SK-N-SH (cell line): Measurements from ENCODE around the gene NPM1.
A peak's percentile ranks its signal among the peaks of the same experiment; 100 is the strongest.

Experiments used
- CHD2 ChIP-seq: fragments of 150-350 bp; IDR thresholded peaks from 2 replicates; pipeline ENCODE4 v1.6.1; 2018; ENCODE audit warnings: low read length; ENCODE audit not compliant: partially characterized antibody
- POLR2AphosphoS5 ChIP-seq: IDR thresholded peaks from 2 replicates; pipeline ENCODE4 v1.6.1; 2012; ENCODE audit warnings: low read depth, low read length
- TF ChIP-seq, protein P1 (sequence below): fragments of 200-600 bp; sonication (generic); IDR thresholded peaks from 2 replicates; pipeline ENCODE4 v1.6.1; 2017; ENCODE audit warnings: antibody characterized with exemption, mild to moderate bottlenecking, moderate library complexity

DNA sequence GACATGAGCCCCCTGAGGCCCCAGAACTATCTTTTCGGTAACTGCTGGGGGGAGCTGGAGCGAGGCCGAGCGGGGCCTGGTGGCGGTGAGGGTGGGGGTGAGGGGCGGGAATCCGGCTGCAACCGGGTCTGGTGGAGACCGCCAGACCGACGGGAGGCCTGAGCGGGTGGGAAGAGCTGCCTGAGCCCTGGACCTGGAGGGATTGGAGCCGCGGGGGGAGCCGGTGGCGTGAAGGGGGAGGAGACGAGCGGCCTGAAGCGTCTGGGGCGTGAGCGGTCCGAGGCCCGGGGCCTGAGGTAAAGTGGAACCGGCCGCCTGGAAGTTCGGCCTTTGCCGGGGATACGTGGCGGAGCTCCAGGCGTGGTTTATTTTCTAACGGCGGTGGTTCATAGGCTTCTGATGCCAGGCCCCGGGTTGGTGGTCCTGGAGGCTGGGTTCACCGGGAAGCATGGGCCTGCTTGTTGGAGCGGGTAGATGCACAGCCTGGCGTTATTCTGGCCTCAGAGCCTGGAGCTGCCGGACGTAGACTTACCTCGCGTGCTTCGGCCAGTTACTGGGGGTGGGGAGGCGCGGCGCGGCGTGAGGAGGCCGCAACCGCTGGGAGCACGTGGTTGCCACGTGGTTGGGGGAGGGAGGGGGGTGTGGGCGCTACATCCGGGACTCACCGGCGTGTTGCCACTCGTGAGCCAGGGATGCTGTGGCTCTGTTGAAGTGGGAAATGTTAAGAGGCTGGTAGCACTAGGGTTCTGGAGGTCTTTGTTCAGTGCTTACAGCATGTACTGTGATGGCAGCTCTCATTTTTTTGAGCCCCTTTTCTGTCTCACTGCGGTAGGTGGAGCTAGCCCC, 544 bp downstream of the NPM1 start:
- TF ChIP-seq, protein P1, sequence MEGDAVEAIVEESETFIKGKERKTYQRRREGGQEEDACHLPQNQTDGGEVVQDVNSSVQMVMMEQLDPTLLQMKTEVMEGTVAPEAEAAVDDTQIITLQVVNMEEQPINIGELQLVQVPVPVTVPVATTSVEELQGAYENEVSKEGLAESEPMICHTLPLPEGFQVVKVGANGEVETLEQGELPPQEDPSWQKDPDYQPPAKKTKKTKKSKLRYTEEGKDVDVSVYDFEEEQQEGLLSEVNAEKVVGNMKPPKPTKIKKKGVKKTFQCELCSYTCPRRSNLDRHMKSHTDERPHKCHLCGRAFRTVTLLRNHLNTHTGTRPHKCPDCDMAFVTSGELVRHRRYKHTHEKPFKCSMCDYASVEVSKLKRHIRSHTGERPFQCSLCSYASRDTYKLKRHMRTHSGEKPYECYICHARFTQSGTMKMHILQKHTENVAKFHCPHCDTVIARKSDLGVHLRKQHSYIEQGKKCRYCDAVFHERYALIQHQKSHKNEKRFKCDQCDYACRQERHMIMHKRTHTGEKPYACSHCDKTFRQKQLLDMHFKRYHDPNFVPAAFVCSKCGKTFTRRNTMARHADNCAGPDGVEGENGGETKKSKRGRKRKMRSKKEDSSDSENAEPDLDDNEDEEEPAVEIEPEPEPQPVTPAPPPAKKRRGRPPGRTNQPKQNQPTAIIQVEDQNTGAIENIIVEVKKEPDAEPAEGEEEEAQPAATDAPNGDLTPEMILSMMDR: 0 out of 2 replicates have a peak, but pooled peaks have one; percentile 11
- peak; percentile 24; the same call in 1 of the 2 replicates for TF ChIP-seq POLR2AphosphoS5
- peak; percentile 76 for TF ChIP-seq CHD2
